DND-41 (cell line): ENCODE measurements around the gene PIGO.
A peak's percentile ranks its signal among the peaks of the same experiment; 100 is the strongest.

Experiments used
- ATAC-seq: fragments of 200-7000 bp; cut with Tn5 transposase; 3 replicates; pipeline ENCODE4 v1.9.1; 2021; ENCODE audit warnings: low read depth; ENCODE audit not compliant: insufficient read depth
- DNase-seq: peaks from one replicate; pipeline ENCODE4 v3.0.0-alpha.2; 2020
- H2AFZ ChIP-seq: 2 replicates; pipeline ENCODE4 v1.6.0; 2012; ENCODE audit warnings: low read depth, low read length
- H3K27ac ChIP-seq: 2 replicates; pipeline ENCODE4 v1.5.1; 2012; ENCODE audit warnings: low read length, inconsistent platforms
- H3K27me3 ChIP-seq: fragments of 200-600 bp; sonication (generic); 2 replicates; pipeline ENCODE4 v1.6.0; 2012; ENCODE audit warnings: low read length, mild to moderate bottlenecking, inconsistent platforms; ENCODE audit not compliant: insufficient read depth, poor library complexity
- H3K36me3 ChIP-seq: 2 replicates; pipeline ENCODE4 v1.5.1; 2012; ENCODE audit warnings: low read length, inconsistent platforms; ENCODE audit not compliant: insufficient read depth
- H3K4me1 ChIP-seq: 2 replicates; pipeline ENCODE4 v1.5.1; 2012; ENCODE audit warnings: mild to moderate bottlenecking, low read length; ENCODE audit not compliant: insufficient read depth
- H3K4me2 ChIP-seq: 2 replicates; pipeline ENCODE4 v1.6.0; 2012; ENCODE audit warnings: mild to moderate bottlenecking, moderate library complexity, low read length, inconsistent platforms; ENCODE audit not compliant: insufficient read depth
- H3K4me3 ChIP-seq, 2 experiments: fragments of 200-600 bp in 1 of 2; shearing (Covaris generic) in 1 of 2; 2 replicates each; pipeline ENCODE4 v1.5.1; 2012 to 2016; ENCODE audit warnings: inconsistent platforms in 2 of 2, low read length in 2 of 2, mild to moderate bottlenecking in 2 of 2, low read depth in 1 of 2, moderate library complexity in 1 of 2
- H3K79me2 ChIP-seq: 2 replicates; pipeline ENCODE4 v1.6.0; 2012; ENCODE audit warnings: low read length, inconsistent platforms; ENCODE audit not compliant: insufficient read depth
- H3K9ac ChIP-seq: 2 replicates; pipeline ENCODE4 v1.6.0; 2012; ENCODE audit warnings: low read depth, mild to moderate bottlenecking, inconsistent platforms, low read length, moderate library complexity
- H3K9me3 ChIP-seq: 2 replicates; pipeline ENCODE4 v1.5.1; 2012; ENCODE audit warnings: low read length, moderate library complexity, mild to moderate bottlenecking, inconsistent platforms; ENCODE audit not compliant: insufficient read depth, severe bottlenecking
- H4K20me1 ChIP-seq: 2 replicates; pipeline ENCODE4 v1.6.0; 2012; ENCODE audit warnings: low read length; ENCODE audit not compliant: insufficient read depth
- EZH2 ChIP-seq: IDR thresholded peaks from 3 replicates; pipeline ENCODE4 v1.6.1; 2012; ENCODE audit warnings: borderline replicate concordance, low read depth, mild to moderate bottlenecking, moderate library complexity, low read length, inconsistent platforms; ENCODE audit not compliant: severe bottlenecking
- TF ChIP-seq, protein P1 (sequence below): IDR thresholded peaks from 2 replicates; pipeline ENCODE4 v1.5.1; 2012; ENCODE audit warnings: borderline replicate concordance, low read length, moderate library complexity, mild to moderate bottlenecking; ENCODE audit not compliant: poor library complexity, severe bottlenecking; ENCODE audit errors: extremely low read depth

PIGO gene

DNA sequence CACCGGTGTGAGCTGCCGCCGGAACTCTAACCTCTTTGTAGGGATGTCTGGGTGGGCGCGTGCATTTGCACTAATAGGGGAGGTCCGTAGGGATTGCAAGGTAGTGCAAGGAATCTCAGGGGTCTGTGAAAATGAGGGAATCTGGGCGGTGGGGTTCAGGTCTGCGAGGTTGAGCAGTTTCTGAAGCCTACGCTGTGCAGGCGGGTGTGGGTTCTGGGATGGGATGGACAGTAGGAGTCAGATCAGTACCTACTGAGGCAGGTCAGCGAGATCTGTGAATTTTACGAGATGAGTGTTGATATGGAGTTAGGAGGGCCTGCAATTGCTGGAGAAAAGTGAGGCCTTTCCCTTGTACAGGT lies 20.1 kb upstream of the PIGO start:
- no peaks in the 10 kb centered on the region for H3K79me2 ChIP-seq
- H3K9me3 ChIP-seq: no peaks in the 10 kb centered on the region
- no peaks in the 10 kb centered on the region for H3K36me3 ChIP-seq
- no peak for DNase-seq
- no peaks in the 10 kb centered on the region for H3K27me3 ChIP-seq
- peaks cover 45% of the 10 kb centered on the region for H3K4me1 ChIP-seq
- TF ChIP-seq EZH2: no peak
- TF ChIP-seq, protein P1, sequence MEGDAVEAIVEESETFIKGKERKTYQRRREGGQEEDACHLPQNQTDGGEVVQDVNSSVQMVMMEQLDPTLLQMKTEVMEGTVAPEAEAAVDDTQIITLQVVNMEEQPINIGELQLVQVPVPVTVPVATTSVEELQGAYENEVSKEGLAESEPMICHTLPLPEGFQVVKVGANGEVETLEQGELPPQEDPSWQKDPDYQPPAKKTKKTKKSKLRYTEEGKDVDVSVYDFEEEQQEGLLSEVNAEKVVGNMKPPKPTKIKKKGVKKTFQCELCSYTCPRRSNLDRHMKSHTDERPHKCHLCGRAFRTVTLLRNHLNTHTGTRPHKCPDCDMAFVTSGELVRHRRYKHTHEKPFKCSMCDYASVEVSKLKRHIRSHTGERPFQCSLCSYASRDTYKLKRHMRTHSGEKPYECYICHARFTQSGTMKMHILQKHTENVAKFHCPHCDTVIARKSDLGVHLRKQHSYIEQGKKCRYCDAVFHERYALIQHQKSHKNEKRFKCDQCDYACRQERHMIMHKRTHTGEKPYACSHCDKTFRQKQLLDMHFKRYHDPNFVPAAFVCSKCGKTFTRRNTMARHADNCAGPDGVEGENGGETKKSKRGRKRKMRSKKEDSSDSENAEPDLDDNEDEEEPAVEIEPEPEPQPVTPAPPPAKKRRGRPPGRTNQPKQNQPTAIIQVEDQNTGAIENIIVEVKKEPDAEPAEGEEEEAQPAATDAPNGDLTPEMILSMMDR: no peak
- H4K20me1 ChIP-seq: no peaks in the 10 kb centered on the region
- peak overlapping the region; percentile 36 for H3K9ac ChIP-seq
- peak overlapping the region; percentile 56 for H3K27ac ChIP-seq
- peak overlapping the region in 1 of 2 experiments; percentile 65; a peak in 2 of 4 replicates for H3K4me3 ChIP-seq
- H3K4me2 ChIP-seq: peak overlapping the region; percentile 92
- peak; percentile 0; the same call in 1 of the 3 replicates for ATAC-seq
- peak overlapping the region; percentile 74 for H2AFZ ChIP-seq

DNA sequence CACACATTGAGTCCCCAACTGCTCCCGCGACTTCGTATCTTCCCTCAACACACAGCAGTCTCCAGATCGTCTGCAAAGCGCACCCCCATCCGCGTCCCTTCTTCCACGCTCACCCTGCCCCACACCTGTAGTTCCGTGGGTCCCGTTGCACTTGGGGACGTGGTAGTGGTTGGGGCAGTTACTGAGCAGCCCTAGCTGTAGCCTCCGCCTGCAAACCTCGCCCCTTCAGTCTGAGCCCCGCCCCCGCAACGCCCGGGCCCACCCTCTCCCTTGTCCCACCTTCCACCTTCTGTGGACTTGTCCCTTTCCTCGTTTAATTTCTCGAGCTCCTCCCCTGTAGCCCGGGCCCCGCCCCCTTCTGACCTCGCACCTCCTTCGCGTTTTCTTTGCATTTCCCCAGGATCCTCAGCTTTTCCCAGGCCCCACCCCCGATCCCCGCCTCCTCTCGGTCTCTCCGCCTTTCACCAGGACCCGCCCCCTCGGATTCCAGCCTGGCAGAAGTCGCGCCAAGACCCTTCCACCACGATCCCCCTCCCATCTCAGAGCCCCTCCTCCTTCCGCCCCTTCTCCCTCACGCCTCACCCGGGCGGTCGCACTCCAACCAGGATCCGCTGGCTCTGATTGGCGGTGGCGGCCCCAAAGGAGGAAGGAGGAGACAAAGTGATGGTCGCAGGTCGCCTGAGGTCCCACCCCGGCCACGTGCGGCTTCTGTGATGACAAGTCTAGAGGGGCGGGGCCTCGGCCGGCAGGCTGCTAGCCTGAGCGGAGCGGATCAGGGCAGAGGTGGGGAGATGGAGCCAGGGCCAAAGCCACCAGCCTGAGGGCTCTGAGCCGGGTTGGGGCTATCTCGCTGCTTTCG lies 19.5 kb upstream of the PIGO start, which contains the start of gene ATOSB:
Gene ATOSB (minus strand): TSS at position 183 of the 859 bp plus-strand sequence. CDS start 7,588 bp downstream, outside the sequence.
- H2AFZ ChIP-seq: peak within 1 kb of the TSS; percentile 74
- peak within 1 kb of the TSS; percentile 15 to 65; a peak in 3 of 4 replicates for H3K4me3 ChIP-seq
- peak; percentile 96 for DNase-seq
- peaks cover 49% of the 10 kb centered on the region for H3K4me1 ChIP-seq
- peak within 1 kb of the TSS; percentile 51 for H3K9ac ChIP-seq
- TF ChIP-seq EZH2: no peak
- TF ChIP-seq, protein P1: no peak
- ATAC-seq: peak; percentile 66
- no peaks in the 10 kb centered on the region for H3K9me3 ChIP-seq
- no peaks in the 10 kb centered on the region for H3K27me3 ChIP-seq
- peak within 1 kb of the TSS; percentile 92 for H3K4me2 ChIP-seq
- no peaks in the 10 kb centered on the region for H3K79me2 ChIP-seq
- peak within 1 kb of the TSS; percentile 81 for H3K27ac ChIP-seq
- no peaks in the 10 kb centered on the region for H4K20me1 ChIP-seq
- no peaks in the 10 kb centered on the region for H3K36me3 ChIP-seq

DNA sequence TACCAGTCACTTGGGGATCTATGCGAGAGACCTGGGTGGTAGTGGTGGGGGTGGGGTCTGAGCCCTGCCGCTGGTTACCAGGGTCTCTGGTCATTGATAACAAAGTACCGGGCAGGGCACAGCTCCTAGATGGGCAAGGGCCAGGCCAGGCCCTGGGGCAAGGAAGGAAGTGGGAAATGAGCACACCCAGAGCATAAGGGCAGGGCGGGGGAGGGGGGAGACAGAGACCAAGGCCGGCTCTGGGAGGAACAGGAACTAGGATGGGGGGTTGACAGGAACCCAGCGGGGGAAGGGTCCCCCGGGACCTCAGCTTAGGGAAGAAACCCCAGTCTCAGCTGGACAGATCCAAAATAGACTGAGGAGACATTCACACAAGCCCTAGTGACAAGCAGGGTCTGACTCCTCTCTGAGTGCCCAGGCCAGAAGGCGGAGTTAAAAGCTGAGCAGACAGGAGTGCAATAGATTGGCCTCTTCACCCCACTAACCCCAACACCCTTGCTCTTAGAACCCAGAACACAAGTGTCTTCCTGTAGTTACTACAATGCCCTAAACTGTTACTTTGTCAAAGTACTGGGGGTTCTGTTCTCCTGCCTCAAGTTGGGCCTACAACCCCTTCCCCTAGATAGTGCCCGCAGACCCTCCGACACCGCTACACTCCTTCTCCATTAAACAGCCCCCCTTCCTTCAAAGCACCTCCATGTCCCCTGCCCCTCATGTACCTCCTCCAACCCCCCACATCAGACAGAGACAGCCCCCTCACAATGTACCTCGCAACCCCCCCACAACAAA lies 18.6 kb upstream of the PIGO start:
- ATAC-seq: no peak
- Histone ChIP-seq H3K27ac (peak overlapping the region; percentile 81), H3K4me1 (peaks cover 57% of the 10 kb centered on the region)

More for the DNA sequence above, 18.6 kb upstream of the PIGO start:
- Histone ChIP-seq H4K20me1 (no peaks in the 10 kb centered on the region), H3K9me3 (no peaks in the 10 kb centered on the region), H3K36me3 (no peaks in the 10 kb centered on the region), H3K4me2 (peak overlapping the region; percentile 92), H3K4me3 (peak overlapping the region; percentile 15 to 65; a peak in 3 of 4 replicates), H3K79me2 (no peaks in the 10 kb centered on the region), H2AFZ (peak overlapping the region; percentile 74), H3K27me3 (no peaks in the 10 kb centered on the region), H3K9ac (peak overlapping the region; percentile 51)
- peak; percentile 47 for DNase-seq
- TF ChIP-seq EZH2: no peak
- TF ChIP-seq, protein P1: no peak
